Activated naive CD4-positive, alpha-beta T cell treated with anti-CD3 and anti-CD28 coated beads, Interleukin-2, amount 50 U/mL, for 72 hours (primary cell): ENCODE measurements around the gene JPH3. TPM values are rescaled to one million over a fixed set of nuclear protein-coding genes. Genes with fewer than 3 reads are reported as not detected.

ENCODE experiments used
- ATAC-seq, 2 donors: fragments of 150-1000 bp; cut with Tn5 transposase; 2 replicates each; pipeline ENCODE4 v1.10.0; 2021; ENCODE audit warnings: mild to moderate bottlenecking in 2 of 2, moderate library complexity in 2 of 2
- DNase-seq, 2 donors: peaks; one replicate each; pipeline ENCODE4 v3.0.0; 2021 to 2022; ENCODE audit warnings: low spot score in 2 of 2
- H3K27ac Mint-ChIP-seq, 2 donors: one replicate each; pipeline ENCODE4 v1.8.0; 2022; ENCODE audit warnings: mild to moderate bottlenecking in 2 of 2, mixed read lengths in 2 of 2
- H3K36me3 Mint-ChIP-seq, 2 donors: one replicate each; pipeline ENCODE4 v1.8.0; 2022; ENCODE audit warnings: mixed read lengths in 2 of 2
- H3K9me3 Mint-ChIP-seq, 2 donors: one replicate each; pipeline ENCODE4 v1.8.0; 2022; ENCODE audit warnings: mixed read lengths in 2 of 2
- total RNA-seq, 2 donors: library from RNA; stranded (reverse); gene quantifications; one replicate each; pipeline ENCODE4 v1.2.3, GENCODE V29; 2022

The JPH3 gene
- total RNA-seq, 2 donors from 2014 or later = 0.37 TPM; not detected in 1

DNA sequence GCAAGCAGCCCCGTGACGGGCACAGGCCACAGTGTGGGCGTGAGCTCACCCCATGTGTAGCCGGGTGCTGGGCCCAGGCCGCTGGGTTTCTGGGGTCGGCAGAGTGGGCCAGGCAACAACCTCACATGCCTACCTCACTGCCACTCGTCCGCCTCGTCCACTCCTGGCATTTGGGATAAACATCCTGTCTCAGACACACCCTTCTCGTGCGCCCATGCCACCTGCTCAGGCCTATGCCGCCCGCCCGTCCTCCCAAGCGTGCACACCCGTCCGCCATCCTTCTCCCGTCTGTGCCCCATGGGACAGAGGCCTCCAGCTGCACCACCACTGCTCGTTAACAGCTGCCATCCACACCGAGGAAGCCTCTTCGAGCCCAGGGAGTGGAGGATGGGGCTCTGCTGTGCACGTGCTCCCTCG, 99.2 kb downstream of the JPH3 start:
- peak overlapping the region; percentile 61 to 62 for H3K27ac Mint-ChIP-seq
- H3K36me3 Mint-ChIP-seq = peaks cover 6 to 13% of the 10 kb centered on the region in 2 donors
- H3K9me3 Mint-ChIP-seq = no peaks in the 10 kb centered on the region
- DNase-seq (no peak), ATAC-seq (no peak)

DNA sequence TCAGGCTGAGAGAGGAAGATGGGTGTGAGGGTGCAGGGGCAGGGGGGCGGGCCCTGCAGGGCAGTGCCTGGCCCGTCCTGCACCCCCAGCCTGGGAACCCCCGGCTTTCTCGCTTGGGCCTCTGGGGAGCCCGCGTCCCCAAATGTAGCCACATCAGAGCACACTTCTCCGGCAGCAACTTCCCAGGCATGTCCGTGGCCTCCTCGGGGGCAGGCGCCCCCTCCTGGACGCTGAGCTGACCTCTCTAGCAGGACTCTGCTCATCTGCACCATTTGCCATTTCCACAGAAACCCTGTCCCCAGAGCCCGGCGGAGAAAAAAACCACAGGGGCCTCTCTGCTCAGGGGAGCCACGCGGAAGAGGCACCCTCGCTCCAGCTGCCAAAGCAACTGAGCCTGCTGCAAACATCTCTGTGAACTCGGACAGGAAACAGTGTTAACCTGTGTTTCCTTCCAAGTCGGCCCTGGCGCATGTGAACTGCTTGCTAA, 100.1 kb downstream of the JPH3 start:
- ATAC-seq (peak; percentile 46 to 67), DNase-seq (peak in 1 of 2 donors; percentile 50)
- peak overlapping the region; percentile 50 to 62 for H3K27ac Mint-ChIP-seq
- no peaks in the 10 kb centered on the region for H3K9me3 Mint-ChIP-seq
- peaks cover 6 to 13% of the 10 kb centered on the region in 2 donors for H3K36me3 Mint-ChIP-seq

DNA sequence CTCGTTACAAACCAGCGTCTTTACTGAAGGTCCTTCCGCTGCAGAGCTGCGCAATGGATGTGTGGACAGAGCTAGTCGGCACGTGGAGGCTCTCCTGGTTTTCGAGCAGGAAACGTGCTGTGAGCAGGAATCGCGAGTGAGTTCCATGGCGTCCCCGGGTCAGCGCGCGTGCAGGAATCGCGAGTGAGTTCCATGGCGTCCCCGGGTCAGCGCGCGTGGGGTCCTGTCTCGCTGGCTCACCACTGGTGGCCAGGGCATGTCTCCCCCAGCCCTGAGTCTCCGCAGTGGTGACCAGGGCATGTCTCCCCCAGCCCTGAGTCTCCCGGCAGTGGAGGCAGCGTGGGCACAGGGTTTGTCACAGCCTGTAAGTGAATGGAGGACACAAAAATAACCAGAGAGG, 100.8 kb downstream of the JPH3 start:
- DNase-seq (no peak), ATAC-seq (no peak)
- peak overlapping the region; percentile 62 to 87 for H3K27ac Mint-ChIP-seq
- no peaks in the 10 kb centered on the region for H3K9me3 Mint-ChIP-seq
- peaks cover 8 to 13% of the 10 kb centered on the region in 2 donors for H3K36me3 Mint-ChIP-seq

DNA sequence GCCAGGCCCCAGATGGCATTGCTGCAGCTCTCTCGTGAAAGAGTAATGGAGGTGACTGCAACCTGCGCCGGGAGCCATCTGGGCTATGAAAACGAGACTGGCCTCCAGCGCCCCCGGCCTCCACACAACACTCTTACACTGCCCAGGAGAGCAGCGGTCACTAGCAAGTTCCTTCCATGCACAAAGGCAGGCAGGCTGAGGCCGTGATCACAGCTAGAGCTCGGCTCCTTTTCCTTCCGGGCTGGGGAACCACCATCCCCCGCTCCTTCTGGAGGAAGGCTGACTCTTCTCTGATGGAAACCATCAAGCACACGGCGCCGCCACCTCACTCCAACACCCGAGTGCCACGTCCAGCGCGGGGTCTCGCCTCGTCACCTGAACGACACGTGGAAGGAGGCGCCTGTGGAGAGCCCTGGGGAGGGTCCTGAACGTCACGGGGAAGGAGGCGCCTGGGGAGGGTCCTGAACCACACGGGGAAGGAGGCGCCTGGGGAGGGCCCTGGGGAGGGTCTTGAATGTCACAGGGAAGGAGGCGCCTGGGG, 101.6 kb downstream of the JPH3 start:
- H3K36me3 Mint-ChIP-seq = peaks cover 10 to 13% of the 10 kb centered on the region in 2 donors
- no peak for ATAC-seq
- H3K27ac Mint-ChIP-seq = peak overlapping the region in 1 of 2 donors; percentile 62
- DNase-seq = no peak
- no peaks in the 10 kb centered on the region for H3K9me3 Mint-ChIP-seq

DNA sequence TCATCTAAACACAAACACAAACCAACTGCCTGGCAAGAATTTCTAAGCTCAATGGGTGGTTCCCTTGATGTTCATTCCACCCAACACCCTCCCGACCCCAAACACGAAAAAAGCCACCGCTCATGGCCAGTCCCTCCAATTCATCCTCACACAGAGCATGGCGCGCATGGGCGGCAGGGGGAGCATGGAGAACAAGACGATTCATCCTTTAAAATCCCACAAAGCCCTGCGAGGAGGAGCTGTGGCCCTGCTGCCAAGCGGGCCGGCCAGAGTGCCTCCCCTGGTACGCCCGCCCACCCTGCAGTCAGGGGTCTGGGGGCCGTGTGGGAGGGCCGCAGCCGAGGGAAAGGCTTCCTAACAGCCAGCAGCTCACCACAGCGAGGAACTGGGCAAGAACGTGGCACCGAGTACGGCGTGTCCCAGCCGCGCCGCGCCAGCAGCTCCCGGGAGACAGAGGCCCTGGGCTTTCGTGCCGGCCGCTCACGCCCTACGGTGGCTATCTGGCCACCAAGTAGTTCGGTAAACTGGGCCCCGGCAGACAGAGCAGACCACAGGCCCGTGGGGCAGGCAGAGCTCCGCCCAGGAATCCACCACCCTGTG, 102.5 kb downstream of the JPH3 start:
- ATAC-seq = no peak
- H3K36me3 Mint-ChIP-seq = peaks cover 10 to 13% of the 10 kb centered on the region in 2 donors
- no peaks in the 10 kb centered on the region for H3K9me3 Mint-ChIP-seq
- H3K27ac Mint-ChIP-seq = no peak overlapping the region
- no peak for DNase-seq

DNA sequence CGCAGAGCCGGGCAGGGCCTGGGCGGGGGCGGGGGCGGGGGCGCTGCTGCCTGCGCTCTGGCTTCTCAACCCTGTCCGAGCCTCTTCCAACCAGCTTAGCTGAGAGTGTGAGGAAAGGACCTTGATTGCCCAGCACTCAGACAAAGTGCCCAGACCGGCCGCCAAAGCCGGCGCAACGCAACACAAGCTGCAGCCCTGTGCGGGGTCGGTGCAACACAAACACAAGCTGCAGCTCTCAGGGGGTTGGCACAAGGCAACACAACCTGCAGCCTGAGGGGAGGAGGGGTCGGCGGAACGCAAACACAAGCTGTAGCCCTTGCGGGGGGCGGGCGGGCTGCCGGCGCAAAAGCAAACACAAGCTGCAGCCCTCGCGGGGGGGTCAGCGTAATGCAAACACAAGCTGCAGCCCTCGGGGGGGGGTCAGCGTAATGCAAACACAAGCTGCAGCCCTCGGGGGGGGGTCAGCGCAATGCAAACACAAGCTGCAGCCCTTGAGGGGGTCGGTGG, 103.5 kb downstream of the JPH3 start:
- ATAC-seq = no peak

DNA sequence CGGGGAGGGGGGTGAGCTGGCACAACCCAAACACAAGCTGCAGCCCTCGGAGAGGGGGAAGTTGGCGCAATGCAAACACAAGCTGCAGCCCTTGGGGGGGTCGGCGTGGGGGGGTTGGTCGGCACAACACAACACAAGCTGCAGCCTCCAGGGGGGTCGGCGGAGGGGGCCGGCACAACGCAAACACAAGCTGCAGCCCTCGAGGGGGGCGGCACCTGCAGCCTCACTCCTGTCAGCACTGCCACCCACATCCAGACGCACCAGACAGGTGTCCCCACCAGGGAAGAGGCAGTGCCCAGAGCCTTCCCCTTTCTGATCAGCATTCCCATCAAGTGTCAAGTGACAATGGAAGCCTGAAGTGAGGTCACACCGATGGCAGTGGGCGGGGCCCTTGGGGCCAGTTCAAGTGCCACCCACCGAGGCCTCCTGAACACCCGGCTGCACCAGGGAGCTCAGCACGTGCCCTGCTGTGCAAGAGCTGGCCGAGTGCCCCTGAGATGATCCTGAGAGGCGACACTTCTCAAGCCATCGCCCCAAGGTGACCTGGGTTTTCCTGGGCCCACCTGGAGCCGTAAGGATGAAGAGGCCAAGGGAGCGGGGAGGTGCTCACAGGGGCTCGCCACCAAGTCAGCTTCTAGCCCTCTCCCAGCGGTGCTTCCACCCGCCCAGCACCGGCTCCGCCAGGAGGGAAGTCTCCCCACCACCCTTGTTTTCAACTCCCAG, 104.1 kb downstream of the JPH3 start:
- DNase-seq (no peak), ATAC-seq (no peak)
- H3K36me3 Mint-ChIP-seq = peaks cover 10 to 13% of the 10 kb centered on the region in 2 donors
- no peaks in the 10 kb centered on the region for H3K9me3 Mint-ChIP-seq
- no peak overlapping the region for H3K27ac Mint-ChIP-seq

More for the DNA sequence above, 103.5 kb downstream of the JPH3 start:
- H3K27ac Mint-ChIP-seq = no peak overlapping the region
- DNase-seq = no peak
- no peaks in the 10 kb centered on the region for H3K9me3 Mint-ChIP-seq
- peaks cover 10 to 13% of the 10 kb centered on the region in 2 donors for H3K36me3 Mint-ChIP-seq

DNA sequence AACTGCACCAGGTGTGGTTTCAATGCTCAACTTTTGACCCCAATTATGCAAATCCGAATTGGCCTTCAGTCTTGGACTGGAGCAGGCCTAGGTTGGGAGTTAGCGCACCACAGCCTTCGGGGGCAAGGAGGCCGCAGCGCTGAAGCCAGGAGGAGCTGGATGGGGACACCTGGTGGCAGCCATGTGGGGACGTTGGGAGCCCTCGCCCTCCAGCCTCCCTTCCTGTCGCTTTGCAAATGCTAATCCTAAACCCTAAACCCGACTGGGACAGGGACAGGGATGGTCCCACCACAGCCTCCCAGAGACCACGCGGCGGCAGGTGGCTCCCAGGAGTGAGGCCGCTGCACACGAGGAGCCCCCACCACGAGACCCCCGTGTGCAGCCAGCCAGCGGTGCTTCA, 104.8 kb downstream of the JPH3 start:
- no peaks in the 10 kb centered on the region for H3K9me3 Mint-ChIP-seq
- DNase-seq = no peak
- peaks cover 10 to 13% of the 10 kb centered on the region in 2 donors for H3K36me3 Mint-ChIP-seq
- no peak overlapping the region for H3K27ac Mint-ChIP-seq
- no peak for ATAC-seq

DNA sequence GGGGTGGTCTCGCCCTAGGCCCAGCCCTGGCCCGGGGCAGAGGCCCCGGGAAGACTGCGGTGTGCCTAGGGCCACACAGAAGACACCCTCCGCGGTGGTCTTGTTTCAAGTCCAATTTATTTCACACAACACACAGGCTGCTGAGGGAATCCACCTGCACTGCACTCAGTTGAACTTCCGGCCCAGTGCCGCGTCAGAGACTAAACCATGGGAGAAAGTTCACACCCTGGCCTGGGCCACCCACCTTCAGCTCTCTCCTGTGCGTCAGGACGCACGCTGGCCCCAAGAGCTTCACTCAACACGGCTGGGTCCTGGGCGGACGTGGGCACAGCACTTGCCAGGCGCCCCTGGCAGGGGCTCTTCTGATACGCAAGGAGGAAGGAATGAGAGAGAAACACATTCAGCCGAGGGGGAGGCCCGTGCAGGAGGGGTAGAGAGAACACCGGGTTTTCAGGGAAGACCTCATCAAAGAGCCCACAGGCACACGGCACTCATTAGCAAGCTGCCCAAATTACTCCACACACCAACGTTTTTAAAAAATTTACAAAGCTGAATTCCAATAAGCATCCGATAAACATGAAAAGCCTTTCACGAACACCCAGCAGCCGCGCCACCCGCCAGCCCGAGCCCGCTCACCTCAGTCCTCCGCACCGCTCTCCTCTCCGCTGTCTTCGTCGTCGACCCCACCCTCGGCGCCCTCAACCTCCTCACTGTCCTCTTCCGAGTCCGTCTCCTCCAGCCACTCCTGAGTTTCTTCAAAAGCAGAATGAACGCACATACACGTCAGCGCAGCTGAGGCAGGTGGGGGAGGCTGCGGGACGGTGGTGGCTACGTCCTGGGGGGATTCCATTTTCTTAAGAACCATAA, 105.6 kb downstream of the JPH3 start:
- Mint-ChIP-seq H3K36me3 (peaks cover 8 to 10% of the 10 kb centered on the region in 2 donors), H3K27ac (peak overlapping the region in 1 of 2 donors; percentile 89), H3K9me3 (no peaks in the 10 kb centered on the region)
- no peak for DNase-seq
- ATAC-seq = peak; percentile 14 to 65

DNA sequence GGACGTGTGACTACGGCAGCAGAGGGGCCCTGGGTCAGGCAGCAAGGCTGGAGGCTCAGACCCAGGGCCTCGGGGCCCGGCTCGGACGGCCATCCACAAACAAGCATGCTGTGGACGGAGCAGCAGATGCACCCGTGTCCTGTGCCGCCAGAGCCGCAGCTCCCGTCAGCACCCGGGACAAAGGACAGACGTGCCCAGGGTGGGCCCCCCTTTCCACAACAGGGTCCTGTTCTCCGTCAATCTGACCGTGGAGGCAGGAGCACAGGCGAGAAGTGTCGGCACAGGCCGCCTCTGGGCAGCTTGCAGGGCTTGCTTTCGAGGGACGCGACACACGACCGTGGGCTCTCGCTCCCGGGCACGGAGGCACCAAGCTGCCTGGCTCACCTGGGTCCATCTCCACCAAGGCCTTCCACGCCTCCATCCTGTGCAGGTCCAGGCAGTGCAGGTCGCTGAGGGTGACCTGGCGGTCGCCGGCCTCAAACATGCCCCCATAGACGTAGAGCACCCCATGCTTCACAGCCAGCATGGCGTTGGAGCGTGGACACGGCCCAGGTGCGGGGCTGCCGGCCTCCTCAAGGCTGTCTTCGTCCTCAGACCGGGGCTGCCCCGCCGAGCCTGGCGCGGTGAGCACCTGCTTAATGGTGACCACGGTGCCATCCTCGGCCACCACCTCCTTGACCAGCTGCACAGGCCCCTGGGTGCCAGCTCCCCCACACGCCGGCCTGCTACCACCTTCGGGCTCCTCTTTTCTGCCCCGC, 106.8 kb downstream of the JPH3 start:
- peak overlapping the region in 1 of 2 donors; percentile 29 for H3K27ac Mint-ChIP-seq
- DNase-seq (no peak), ATAC-seq (no peak)
- H3K9me3 Mint-ChIP-seq = no peaks in the 10 kb centered on the region
- H3K36me3 Mint-ChIP-seq = peaks cover 0 to 10% of the 10 kb centered on the region in 2 donors

DNA sequence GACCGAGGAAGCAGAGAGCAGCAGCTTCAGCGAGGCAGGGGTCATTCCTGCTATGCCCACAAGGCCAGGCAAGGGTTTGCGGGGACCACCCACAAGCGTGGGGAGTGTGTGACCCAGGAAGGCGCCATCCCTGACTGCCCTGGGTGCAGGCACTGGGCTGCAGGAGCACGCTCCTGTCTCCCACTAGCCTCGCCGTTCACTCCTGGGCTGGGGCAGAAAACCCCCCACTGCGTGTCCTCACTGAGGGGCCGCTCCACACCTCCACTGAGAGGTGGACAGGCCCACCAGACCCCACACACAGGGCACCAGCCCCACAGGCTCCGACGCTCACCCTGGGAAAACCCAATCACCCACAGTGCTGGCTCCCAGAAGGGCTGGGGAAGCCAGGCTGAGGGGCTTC, 107.4 kb downstream of the JPH3 start:
- Mint-ChIP-seq H3K36me3 (peaks cover 4 to 14% of the 10 kb centered on the region in 2 donors), H3K9me3 (no peaks in the 10 kb centered on the region), H3K27ac (no peak overlapping the region)
- ATAC-seq (no peak), DNase-seq (no peak)

DNA sequence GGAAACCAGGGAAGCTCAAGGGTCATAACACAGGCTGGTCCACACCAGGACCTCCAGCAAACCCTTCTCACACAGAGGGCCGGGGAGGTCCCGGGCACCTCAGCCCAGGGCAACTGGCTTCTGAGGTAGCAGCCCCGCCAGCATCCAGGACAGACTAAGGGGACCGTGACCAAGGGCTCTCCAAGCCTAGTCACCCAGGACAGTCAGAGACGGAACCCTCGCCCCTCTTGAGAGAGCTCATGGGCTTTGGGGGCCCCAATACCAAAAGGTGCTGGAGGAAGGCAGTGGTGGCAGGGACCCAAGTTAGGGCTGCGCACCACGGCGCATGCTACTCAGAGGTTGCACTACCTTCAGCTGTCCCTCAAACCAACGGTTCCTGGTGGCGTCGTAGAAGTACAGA, 108.6 kb downstream of the JPH3 start:
- peaks cover 11 to 14% of the 10 kb centered on the region in 2 donors for H3K36me3 Mint-ChIP-seq
- H3K27ac Mint-ChIP-seq = no peak overlapping the region
- H3K9me3 Mint-ChIP-seq = no peaks in the 10 kb centered on the region
- no peak for DNase-seq
- no peak for ATAC-seq

DNA sequence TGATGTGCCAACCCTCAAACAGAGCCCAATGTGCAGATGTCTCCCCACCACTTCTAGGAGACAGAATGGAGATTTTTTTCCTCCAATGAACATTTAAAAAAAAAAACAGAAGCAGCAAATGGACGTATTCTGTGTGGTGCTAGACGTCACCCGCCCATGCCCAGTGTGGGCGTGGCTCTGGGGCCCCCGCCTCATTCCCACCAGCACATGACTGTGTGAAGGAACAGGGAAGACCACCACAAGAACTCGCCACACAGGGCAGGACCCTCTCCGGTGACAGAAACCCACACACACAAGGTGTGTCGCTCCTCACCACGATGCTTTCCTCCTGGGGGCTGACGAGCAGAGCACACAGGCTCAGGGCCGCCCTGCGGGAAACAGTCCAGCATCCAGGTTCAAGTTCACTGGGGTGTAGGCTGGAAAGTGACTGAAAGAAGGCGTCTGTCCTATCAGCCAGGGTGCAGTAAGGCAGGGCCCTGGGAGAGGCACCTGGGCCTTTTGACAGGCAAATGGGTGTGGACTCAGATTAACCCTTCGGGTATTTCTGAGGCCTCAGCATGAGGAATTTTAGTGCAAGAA, 110.0 kb downstream of the JPH3 start:
- DNase-seq (no peak), ATAC-seq (no peak)
- Mint-ChIP-seq H3K9me3 (no peaks in the 10 kb centered on the region), H3K36me3 (peaks cover 12 to 14% of the 10 kb centered on the region in 2 donors), H3K27ac (no peak overlapping the region)

DNA sequence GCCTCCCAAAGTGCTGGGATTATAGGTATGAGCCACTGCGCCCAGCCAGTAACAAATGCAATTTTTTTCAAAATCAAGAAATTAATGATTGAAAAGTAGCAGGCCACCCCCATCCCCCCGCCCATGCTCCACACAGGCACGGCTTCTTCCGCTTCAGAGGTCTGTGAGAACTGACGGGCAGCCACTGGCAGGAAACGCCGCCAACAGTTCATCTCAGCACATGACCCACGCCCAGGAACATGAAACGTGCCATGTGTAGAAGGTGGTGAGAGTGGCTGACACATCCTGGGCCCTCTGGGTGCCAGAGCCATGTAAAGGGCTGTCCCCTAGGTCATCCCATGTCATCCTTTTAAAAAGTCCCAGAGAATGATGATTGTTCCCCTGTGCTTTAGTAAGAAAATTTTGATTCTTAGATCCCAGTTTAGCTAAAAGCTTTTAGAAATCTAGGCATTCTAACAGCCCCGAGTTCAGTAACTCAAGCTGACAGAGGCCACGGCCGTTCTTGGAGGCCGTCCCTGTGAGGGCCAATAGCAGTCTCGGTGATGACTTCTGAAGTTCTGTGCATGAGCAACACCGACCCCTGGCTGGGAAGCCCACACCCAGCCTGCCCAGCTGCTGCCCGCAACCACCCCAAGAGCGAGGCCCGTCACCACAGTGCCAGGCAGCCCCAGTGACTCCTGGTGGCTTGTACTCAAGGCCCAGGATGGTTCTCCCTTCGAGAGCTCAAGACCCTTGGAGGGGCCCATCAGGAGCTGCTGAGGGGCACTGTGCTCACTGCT, 111.3 kb downstream of the JPH3 start:
- peak overlapping the region; percentile 82 to 94 for H3K27ac Mint-ChIP-seq
- ATAC-seq (peak; percentile 85 to 99), DNase-seq (peak; percentile 48 to 68)
- H3K36me3 Mint-ChIP-seq = peaks cover 4 to 12% of the 10 kb centered on the region in 2 donors
- H3K9me3 Mint-ChIP-seq = no peaks in the 10 kb centered on the region

DNA sequence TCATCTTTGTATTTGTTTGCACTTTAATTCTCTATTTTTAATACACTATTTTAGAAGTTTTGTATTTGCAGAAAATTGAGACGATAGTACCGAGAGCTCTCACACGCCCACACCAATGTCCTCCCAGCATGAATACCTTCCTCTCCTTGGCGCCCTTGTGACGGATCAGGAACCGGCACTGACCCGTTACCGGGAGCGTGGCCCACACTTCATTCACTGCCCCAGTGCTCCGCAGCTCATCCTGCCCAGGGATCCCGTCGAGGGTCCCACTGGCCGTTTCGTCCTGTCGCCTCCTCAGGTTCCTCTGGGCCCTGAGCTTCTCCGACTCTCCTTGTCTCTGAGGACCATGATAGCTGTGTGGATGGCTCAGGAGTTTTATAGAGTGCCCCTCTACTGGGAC, 112.9 kb downstream of the JPH3 start:
- ATAC-seq (no peak), DNase-seq (no peak)
- H3K27ac Mint-ChIP-seq = peak overlapping the region; percentile 82 to 98
- H3K36me3 Mint-ChIP-seq = peaks cover 12 to 16% of the 10 kb centered on the region in 2 donors
- no peaks in the 10 kb centered on the region for H3K9me3 Mint-ChIP-seq
